HEK293 (cell line): ENCODE results near the gene TCAF1.

Source experiments
- CTCF ChIA-PET: fragments of 350-600 bp; formaldehyde crosslinking; extraction: SDS; loops from one replicate; lab custom pipeline; 2021; ENCODE audit warnings: antibody characterized with exemption; lab: Yijun Ruan, JAX
- POLR2A ChIA-PET: fragments of 300-600 bp; formaldehyde crosslinking; extraction: SDS; loops from one replicate; lab custom pipeline; 2020; ENCODE audit warnings: antibody characterized with exemption, inconsistent platforms; lab: Yijun Ruan, JAX
- H3K27ac ChIP-seq: fragments of 200-500 bp; sonication (Bioruptor generic); 2 replicates; pipeline ENCODE4 v1.5.1; 2014; ENCODE audit warnings: low read depth, low read length, control low read depth, inconsistent platforms; ENCODE audit errors: extremely low read depth
- H3K36me3 ChIP-seq, 2 experiments: fragments of 200-500 bp in 1 of 2; sonication (Bioruptor generic) in 1 of 2; 1 replicate in 1 of 2; 2 replicates in 1 of 2; pipeline ENCODE4 v1.5.1; 2014 to 2017; ENCODE audit warnings: inconsistent platforms in 2 of 2, low read length in 2 of 2; ENCODE audit not compliant: control insufficient read depth in 2 of 2, insufficient read depth in 1 of 2
- H3K4me1 ChIP-seq: fragments of 200-500 bp; sonication (Bioruptor generic); 2 replicates; pipeline ENCODE4 v1.5.1; 2014; ENCODE audit warnings: mild to moderate bottlenecking, low read length, inconsistent platforms; ENCODE audit not compliant: control insufficient read depth, insufficient read depth
- H3K4me3 ChIP-seq: 2 replicates; pipeline ENCODE4 v1.5.1; 2011; ENCODE audit warnings: low read depth, mild to moderate bottlenecking, control low read depth, low read length, moderate library complexity
- H3K9me3 ChIP-seq: fragments of 200-500 bp; sonication (Bioruptor generic); 2 replicates; pipeline ENCODE4 v1.5.1; 2014; ENCODE audit warnings: low read depth, low read length, inconsistent platforms; ENCODE audit not compliant: control insufficient read depth, insufficient read depth
- BCL11A ChIP-seq: fragments of 450-650 bp; formaldehyde crosslinking; IDR thresholded peaks from 2 replicates; pipeline ENCODE4 v1.5.1; 2016; ENCODE audit warnings: low read depth, missing biosample characterization, missing genetic modification characterization
- FEZF1 ChIP-seq: fragments of 450-650 bp; formaldehyde crosslinking; IDR thresholded peaks from 2 replicates; pipeline ENCODE4 v1.5.1; 2016; ENCODE audit warnings: missing biosample characterization, missing genetic modification characterization
- GLI4 ChIP-seq: fragments of 450-650 bp; formaldehyde crosslinking; IDR thresholded peaks from 2 replicates; pipeline ENCODE4 v1.5.1; 2016; ENCODE audit warnings: missing biosample characterization, missing genetic modification characterization
- GLIS1 ChIP-seq: fragments of 450-650 bp; formaldehyde crosslinking; IDR thresholded peaks from 2 replicates; pipeline ENCODE4 v1.5.1; 2016; ENCODE audit warnings: missing biosample characterization, missing genetic modification characterization
- GLIS2 ChIP-seq: fragments of 450-650 bp; formaldehyde crosslinking; IDR thresholded peaks from 2 replicates; pipeline ENCODE4 v1.5.1; 2016; ENCODE audit warnings: missing biosample characterization, missing genetic modification characterization
- IKZF3 ChIP-seq: fragments of 450-650 bp; IDR thresholded peaks from 2 replicates; pipeline ENCODE4 v1.5.0; 2018; ENCODE audit warnings: missing biosample characterization, mild to moderate bottlenecking, missing genetic modification characterization, moderate library complexity
- KLF1 ChIP-seq: fragments of 450-650 bp; formaldehyde crosslinking; IDR thresholded peaks from 2 replicates; pipeline ENCODE4 v1.5.1; 2016; ENCODE audit warnings: missing biosample characterization, missing genetic modification characterization
- KLF8 ChIP-seq: fragments of 450-650 bp; formaldehyde crosslinking; IDR thresholded peaks from 2 replicates; pipeline ENCODE4 v1.5.1; 2016; ENCODE audit warnings: missing biosample characterization, missing genetic modification characterization
- MZF1 ChIP-seq: fragments of 450-650 bp; formaldehyde crosslinking; IDR thresholded peaks from 2 replicates; pipeline ENCODE4 v1.5.1; 2017; ENCODE audit warnings: missing biosample characterization, missing genetic modification characterization, borderline replicate concordance
- RBAK ChIP-seq: fragments of 450-650 bp; formaldehyde crosslinking; IDR thresholded peaks from 2 replicates; pipeline ENCODE4 v1.5.1; 2016; ENCODE audit warnings: missing biosample characterization, missing genetic modification characterization
- SCRT2 ChIP-seq: fragments of 450-650 bp; formaldehyde crosslinking; IDR thresholded peaks from 2 replicates; pipeline ENCODE4 v1.5.1; 2016; ENCODE audit warnings: missing biosample characterization, missing genetic modification characterization
- SP3 ChIP-seq: fragments of 450-650 bp; formaldehyde crosslinking; IDR thresholded peaks from 2 replicates; pipeline ENCODE4 v1.5.1; 2016; ENCODE audit warnings: missing biosample characterization, missing genetic modification characterization
- TRIM28 ChIP-seq: IDR thresholded peaks from 2 replicates; pipeline ENCODE4 v1.6.1; 2011; ENCODE audit warnings: low read length, control low read depth, borderline replicate concordance
- ZIC2 ChIP-seq: fragments of 450-650 bp; formaldehyde crosslinking; IDR thresholded peaks from 2 replicates; pipeline ENCODE4 v1.5.1; 2016; ENCODE audit warnings: missing biosample characterization, missing genetic modification characterization
- ZNF133 ChIP-seq: fragments of 450-650 bp; formaldehyde crosslinking; IDR thresholded peaks from 2 replicates; pipeline ENCODE4 v1.5.1; 2016; ENCODE audit warnings: missing biosample characterization, missing genetic modification characterization
- ZNF2 ChIP-seq: fragments of 450-650 bp; formaldehyde crosslinking; IDR thresholded peaks from 2 replicates; pipeline ENCODE4 v1.5.1; 2016; ENCODE audit warnings: missing biosample characterization, missing genetic modification characterization
- ZNF626 ChIP-seq: fragments of 450-650 bp; sonication (Bioruptor Pico); formaldehyde crosslinking; IDR thresholded peaks from 2 replicates; pipeline ENCODE4 v1.5.1; 2018; ENCODE audit warnings: missing biosample characterization, missing genetic modification characterization, inconsistent platforms
- ZNF660 ChIP-seq: fragments of 450-650 bp; IDR thresholded peaks from 2 replicates; pipeline ENCODE4 v1.5.1; 2018; ENCODE audit warnings: missing biosample characterization, mild to moderate bottlenecking, missing genetic modification characterization
- ZNF701 ChIP-seq: fragments of 450-650 bp; formaldehyde crosslinking; IDR thresholded peaks from 2 replicates; pipeline ENCODE4 v1.5.1; 2016; ENCODE audit warnings: missing biosample characterization, missing genetic modification characterization
- ZNF843 ChIP-seq: fragments of 450-650 bp; formaldehyde crosslinking; IDR thresholded peaks from 2 replicates; pipeline ENCODE4 v1.5.1; 2016; ENCODE audit warnings: missing biosample characterization, missing genetic modification characterization
- ZSCAN30 ChIP-seq: fragments of 450-650 bp; IDR thresholded peaks from 2 replicates; pipeline ENCODE4 v1.5.1; 2018; ENCODE audit warnings: missing biosample characterization, mild to moderate bottlenecking, missing genetic modification characterization, moderate library complexity
- ZXDB ChIP-seq: fragments of 450-650 bp; formaldehyde crosslinking; IDR thresholded peaks from 2 replicates; pipeline ENCODE4 v1.5.1; 2016; ENCODE audit warnings: missing biosample characterization, missing genetic modification characterization
- TF ChIP-seq, protein P1 (sequence below): fragments of 450-650 bp; formaldehyde crosslinking; IDR thresholded peaks from 2 replicates; pipeline ENCODE4 v1.5.1; 2017; ENCODE audit warnings: missing biosample characterization, missing genetic modification characterization
- TF ChIP-seq, protein P2 (sequence below): fragments of 450-650 bp; formaldehyde crosslinking; IDR thresholded peaks from 2 replicates; pipeline ENCODE4 v1.5.1; 2016; ENCODE audit warnings: missing biosample characterization, missing genetic modification characterization
- TF ChIP-seq, protein P3 (sequence below): fragments of 450-650 bp; formaldehyde crosslinking; IDR thresholded peaks from 2 replicates; pipeline ENCODE4 v1.5.1; 2016; ENCODE audit warnings: missing biosample characterization, missing genetic modification characterization
- TF ChIP-seq, protein P4 (sequence below): fragments of 450-650 bp; formaldehyde crosslinking; optimal IDR thresholded peaks from 2 replicates; pipeline ENCODE3; 2016; ENCODE audit warnings: missing biosample characterization, mild to moderate bottlenecking, missing genetic modification characterization
- TF ChIP-seq, protein P5 (sequence below): fragments of 450-650 bp; IDR thresholded peaks from 2 replicates; pipeline ENCODE4 v1.5.1; 2018; ENCODE audit warnings: missing biosample characterization, missing genetic modification characterization

Gene TCAF1, protein sequence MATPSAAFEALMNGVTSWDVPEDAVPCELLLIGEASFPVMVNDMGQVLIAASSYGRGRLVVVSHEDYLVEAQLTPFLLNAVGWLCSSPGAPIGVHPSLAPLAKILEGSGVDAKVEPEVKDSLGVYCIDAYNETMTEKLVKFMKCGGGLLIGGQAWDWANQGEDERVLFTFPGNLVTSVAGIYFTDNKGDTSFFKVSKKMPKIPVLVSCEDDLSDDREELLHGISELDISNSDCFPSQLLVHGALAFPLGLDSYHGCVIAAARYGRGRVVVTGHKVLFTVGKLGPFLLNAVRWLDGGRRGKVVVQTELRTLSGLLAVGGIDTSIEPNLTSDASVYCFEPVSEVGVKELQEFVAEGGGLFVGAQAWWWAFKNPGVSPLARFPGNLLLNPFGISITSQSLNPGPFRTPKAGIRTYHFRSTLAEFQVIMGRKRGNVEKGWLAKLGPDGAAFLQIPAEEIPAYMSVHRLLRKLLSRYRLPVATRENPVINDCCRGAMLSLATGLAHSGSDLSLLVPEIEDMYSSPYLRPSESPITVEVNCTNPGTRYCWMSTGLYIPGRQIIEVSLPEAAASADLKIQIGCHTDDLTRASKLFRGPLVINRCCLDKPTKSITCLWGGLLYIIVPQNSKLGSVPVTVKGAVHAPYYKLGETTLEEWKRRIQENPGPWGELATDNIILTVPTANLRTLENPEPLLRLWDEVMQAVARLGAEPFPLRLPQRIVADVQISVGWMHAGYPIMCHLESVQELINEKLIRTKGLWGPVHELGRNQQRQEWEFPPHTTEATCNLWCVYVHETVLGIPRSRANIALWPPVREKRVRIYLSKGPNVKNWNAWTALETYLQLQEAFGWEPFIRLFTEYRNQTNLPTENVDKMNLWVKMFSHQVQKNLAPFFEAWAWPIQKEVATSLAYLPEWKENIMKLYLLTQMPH

DNA sequence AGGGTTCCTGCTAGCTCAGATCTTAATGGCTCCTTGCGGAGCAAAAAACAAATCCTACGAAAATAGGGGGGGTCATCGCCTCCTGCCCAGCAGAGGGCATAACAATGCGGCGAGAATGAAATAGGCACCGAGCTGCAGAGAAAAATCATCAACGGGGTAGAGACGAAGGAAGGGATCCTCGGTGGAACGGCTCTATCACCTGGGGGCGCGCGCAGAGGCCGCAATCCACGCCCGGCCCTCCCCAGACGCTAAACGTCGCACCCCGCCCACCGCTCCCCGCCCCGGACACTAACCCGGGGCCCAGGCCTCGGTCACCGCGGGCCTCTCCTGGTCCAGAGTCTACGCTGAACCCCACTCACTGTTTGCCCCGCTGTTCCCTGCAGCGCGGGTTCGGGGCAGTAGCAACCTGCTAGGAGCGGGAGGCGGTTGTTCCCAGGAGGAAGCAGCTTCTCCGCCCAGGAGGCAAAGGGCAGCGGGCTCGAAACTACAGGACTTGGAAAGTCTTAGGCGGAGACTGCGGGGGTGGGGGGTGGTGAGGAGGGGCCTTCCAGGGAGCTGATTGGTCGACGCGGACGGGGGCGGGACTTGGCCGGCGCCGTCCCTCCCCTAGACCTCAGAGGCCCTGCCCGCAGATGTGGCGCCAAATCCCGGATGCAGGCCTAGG lies at the start of gene TCAF1:
TSS of gene TCAF1 (minus strand) at position 509 of the 664 bp plus-strand sequence. CDS start 25,568 bp downstream, outside the sequence.
- peak within 1 kb of the TSS; percentile 88 for H3K4me3 ChIP-seq
- H3K9me3 ChIP-seq, result no peaks in the 10 kb centered on the region
- H3K4me1 ChIP-seq, result peaks cover 6% of the 10 kb centered on the region; the same call in 1 of the 2 replicates
- peaks cover 0 to 5% of the 10 kb centered on the region in 2 experiments; a peak in 1 of 3 replicates for H3K36me3 ChIP-seq
- ChIA-PET POLR2A (interaction anchor here (0.7 to 2.4 kb wide), 14 partner anchors 9 to 536 kb away, joined by 3 to 30 read pairs (median 6); no protein-coding TSS in a partner anchor), CTCF (interaction anchor here (0.7 to 3.0 kb wide), 9 partner anchors 9 to 720 kb away, joined by 3 to 14 read pairs (median 4); partner anchors contain the start of gene OR2F1)
- peak within 1 kb of the TSS; percentile 80 for H3K27ac ChIP-seq
- TF ChIP-seq, protein P1, sequence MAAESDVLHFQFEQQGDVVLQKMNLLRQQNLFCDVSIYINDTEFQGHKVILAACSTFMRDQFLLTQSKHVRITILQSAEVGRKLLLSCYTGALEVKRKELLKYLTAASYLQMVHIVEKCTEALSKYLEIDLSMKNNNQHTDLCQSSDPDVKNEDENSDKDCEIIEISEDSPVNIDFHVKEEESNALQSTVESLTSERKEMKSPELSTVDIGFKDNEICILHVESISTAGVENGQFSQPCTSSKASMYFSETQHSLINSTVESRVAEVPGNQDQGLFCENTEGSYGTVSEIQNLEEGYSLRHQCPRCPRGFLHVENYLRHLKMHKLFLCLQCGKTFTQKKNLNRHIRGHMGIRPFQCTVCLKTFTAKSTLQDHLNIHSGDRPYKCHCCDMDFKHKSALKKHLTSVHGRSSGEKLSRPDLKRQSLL, result peak; percentile 99
- TF ChIP-seq, protein P2, sequence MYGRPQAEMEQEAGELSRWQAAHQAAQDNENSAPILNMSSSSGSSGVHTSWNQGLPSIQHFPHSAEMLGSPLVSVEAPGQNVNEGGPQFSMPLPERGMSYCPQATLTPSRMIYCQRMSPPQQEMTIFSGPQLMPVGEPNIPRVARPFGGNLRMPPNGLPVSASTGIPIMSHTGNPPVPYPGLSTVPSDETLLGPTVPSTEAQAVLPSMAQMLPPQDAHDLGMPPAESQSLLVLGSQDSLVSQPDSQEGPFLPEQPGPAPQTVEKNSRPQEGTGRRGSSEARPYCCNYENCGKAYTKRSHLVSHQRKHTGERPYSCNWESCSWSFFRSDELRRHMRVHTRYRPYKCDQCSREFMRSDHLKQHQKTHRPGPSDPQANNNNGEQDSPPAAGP (tag by site-specific recombination), result peak; percentile 50
- TF ChIP-seq ZSCAN30 (peak; percentile 60; the same call in 1 of the 2 replicates), ZNF701 (tag by site-specific recombination) (no peak), ZNF133 (0 out of 2 replicates have a peak, but pooled peaks have one; percentile 12), SP3 (peak; percentile 93), SCRT2 (tag by site-specific recombination) (no peak), RBAK (tag by site-specific recombination) (0 out of 2 replicates have a peak, but pooled peaks have one; percentile 20), ZXDB (peak; percentile 63; the same call in 1 of the 2 replicates), KLF1 (tag by site-specific recombination) (peak; percentile 79), ZIC2 (peak; percentile 91), FEZF1 (no peak), IKZF3 (tag by site-specific recombination) (peak; percentile 92), ZNF660 (tag by site-specific recombination) (peak; percentile 82; the same call in 1 of the 2 replicates), ZNF626 (tag by site-specific recombination) (no peak), KLF8 (tag by site-specific recombination) (peak; percentile 96), ZNF843 (0 out of 2 replicates have a peak, but pooled peaks have one; percentile 10), MZF1 (tag by site-specific recombination) (peak; percentile 13; the same call in 1 of the 2 replicates), GLIS2 (peak; percentile 91), GLIS1 (tag by site-specific recombination) (peak; percentile 73), TRIM28 (no peak), GLI4 (0 out of 2 replicates have a peak, but pooled peaks have one; percentile 37), ZNF2 (tag by site-specific recombination) (peak; percentile 73), BCL11A (tag by site-specific recombination) (peak; percentile 68; the same call in 1 of the 2 replicates)
- TF ChIP-seq, protein P3, sequence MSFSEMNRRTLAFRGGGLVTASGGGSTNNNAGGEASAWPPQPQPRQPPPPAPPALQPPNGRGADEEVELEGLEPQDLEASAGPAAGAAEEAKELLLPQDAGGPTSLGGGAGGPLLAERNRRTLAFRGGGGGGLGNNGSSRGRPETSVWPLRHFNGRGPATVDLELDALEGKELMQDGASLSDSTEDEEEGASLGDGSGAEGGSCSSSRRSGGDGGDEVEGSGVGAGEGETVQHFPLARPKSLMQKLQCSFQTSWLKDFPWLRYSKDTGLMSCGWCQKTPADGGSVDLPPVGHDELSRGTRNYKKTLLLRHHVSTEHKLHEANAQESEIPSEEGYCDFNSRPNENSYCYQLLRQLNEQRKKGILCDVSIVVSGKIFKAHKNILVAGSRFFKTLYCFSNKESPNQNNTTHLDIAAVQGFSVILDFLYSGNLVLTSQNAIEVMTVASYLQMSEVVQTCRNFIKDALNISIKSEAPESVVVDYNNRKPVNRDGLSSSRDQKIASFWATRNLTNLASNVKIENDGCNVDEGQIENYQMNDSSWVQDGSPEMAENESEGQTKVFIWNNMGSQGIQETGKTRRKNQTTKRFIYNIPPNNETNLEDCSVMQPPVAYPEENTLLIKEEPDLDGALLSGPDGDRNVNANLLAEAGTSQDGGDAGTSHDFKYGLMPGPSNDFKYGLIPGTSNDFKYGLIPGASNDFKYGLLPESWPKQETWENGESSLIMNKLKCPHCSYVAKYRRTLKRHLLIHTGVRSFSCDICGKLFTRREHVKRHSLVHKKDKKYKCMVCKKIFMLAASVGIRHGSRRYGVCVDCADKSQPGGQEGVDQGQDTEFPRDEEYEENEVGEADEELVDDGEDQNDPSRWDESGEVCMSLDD (tag by site-specific recombination), result peak; percentile 83
- TF ChIP-seq, protein P4, sequence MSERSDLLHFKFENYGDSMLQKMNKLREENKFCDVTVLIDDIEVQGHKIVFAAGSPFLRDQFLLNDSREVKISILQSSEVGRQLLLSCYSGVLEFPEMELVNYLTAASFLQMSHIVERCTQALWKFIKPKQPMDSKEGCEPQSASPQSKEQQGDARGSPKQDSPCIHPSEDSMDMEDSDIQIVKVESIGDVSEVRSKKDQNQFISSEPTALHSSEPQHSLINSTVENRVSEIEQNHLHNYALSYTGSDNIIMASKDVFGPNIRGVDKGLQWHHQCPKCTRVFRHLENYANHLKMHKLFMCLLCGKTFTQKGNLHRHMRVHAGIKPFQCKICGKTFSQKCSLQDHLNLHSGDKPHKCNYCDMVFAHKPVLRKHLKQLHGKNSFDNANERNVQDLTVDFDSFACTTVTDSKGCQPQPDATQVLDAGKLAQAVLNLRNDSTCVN (tag by site-specific recombination), result peak; percentile 76
- TF ChIP-seq, protein P5, sequence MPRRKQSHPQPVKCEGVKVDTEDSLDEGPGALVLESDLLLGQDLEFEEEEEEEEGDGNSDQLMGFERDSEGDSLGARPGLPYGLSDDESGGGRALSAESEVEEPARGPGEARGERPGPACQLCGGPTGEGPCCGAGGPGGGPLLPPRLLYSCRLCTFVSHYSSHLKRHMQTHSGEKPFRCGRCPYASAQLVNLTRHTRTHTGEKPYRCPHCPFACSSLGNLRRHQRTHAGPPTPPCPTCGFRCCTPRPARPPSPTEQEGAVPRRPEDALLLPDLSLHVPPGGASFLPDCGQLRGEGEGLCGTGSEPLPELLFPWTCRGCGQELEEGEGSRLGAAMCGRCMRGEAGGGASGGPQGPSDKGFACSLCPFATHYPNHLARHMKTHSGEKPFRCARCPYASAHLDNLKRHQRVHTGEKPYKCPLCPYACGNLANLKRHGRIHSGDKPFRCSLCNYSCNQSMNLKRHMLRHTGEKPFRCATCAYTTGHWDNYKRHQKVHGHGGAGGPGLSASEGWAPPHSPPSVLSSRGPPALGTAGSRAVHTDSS (tag by site-specific recombination), result no peak
